Right ventricle myocardium inferior (tissue), 1 donor: Measurements from ENCODE around the gene TBX4. TPM values are rescaled to one million over a fixed set of nuclear protein-coding genes. Genes with fewer than 3 reads are reported as not detected.
"Not testable (repeated sequence)": the region's sequence is repeated elsewhere in the genome, so short reads cannot be mapped to it uniquely, and the experiment has no call there.

Source experiments
- ATAC-seq: fragments of 200-7000 bp; cut with Tn5 transposase; one replicate; pipeline ENCODE4 v1.9.1; 2020; ENCODE audit warnings: mild to moderate bottlenecking, moderate library complexity
- DNase-seq: peaks from one replicate; pipeline ENCODE4 v3.0.0; 2021; ENCODE audit errors: missing footprints
- intact Hi-C: fragments of 100-400 bp; cut with DNase I; formaldehyde crosslinking; loops from one replicate; pipeline ENCODE4 v1.11.0; 2022
- total RNA-seq: library from RNA; stranded (reverse); fragmentation: NEBNext Ultra II Directional; extraction: Animal tissue kit (Norgen Biotek cat#: 25700); gene quantifications from one replicate; pipeline ENCODE4 v1.2.1, GENCODE V29; 2021
- donor health status: DM: no; HTN: yes; CAD: no; lungs with severe emphysema.

Gene TBX4
- total RNA-seq, 1 donor from 2014 or later: not detected

- DNase-seq (no peak), ATAC-seq (no peak)
- intact Hi-C loops: no loop called here
Observed at GRCh38 chr17:61500287-61500686, 48.1 kb downstream of the TBX4 start.

- intact Hi-C loops: no loop called here
- DNase-seq (no peak), ATAC-seq (no peak)
Observed at GRCh38 chr17:61502292-61502691, 50.1 kb downstream of the TBX4 start.

GRCh38 chr17:61503961-61504360 is 51.7 kb downstream of the TBX4 start:
- intact Hi-C loops: no loop called here
- ATAC-seq (no peak), DNase-seq (no peak)

GRCh38 chr17:61504697-61505096 is 52.5 kb downstream of the TBX4 start:
- intact Hi-C loops: no loop called here
- DNase-seq: no peak
- ATAC-seq: no peak

- ATAC-seq: no peak
- intact Hi-C loops: no loop called here
- DNase-seq: no peak
Observed at GRCh38 chr17:61505846-61506627, 53.8 kb downstream of the TBX4 start.

- ATAC-seq (no peak), DNase-seq (no peak)
- intact Hi-C loops: no loop called here
Observed at GRCh38 chr17:61507383-61508066, 55.3 kb downstream of the TBX4 start.

GRCh38 chr17:61508912-61509311 is 56.7 kb downstream of the TBX4 start:
- intact Hi-C loops: no loop called here
- DNase-seq: no peak
- no peak for ATAC-seq

GRCh38 chr17:61509454-61509853 is 57.2 kb downstream of the TBX4 start:
- DNase-seq, intact Hi-C loops, ATAC-seq: not testable (repeated sequence)

GRCh38 chr17:61510237-61510636 is 58.0 kb downstream of the TBX4 start:
- ATAC-seq: no peak
- intact Hi-C loops: no loop called here
- DNase-seq: no peak

- intact Hi-C loops: no loop called here
- DNase-seq (no peak), ATAC-seq (no peak)
Observed at GRCh38 chr17:61510991-61511390, 58.8 kb downstream of the TBX4 start.

GRCh38 chr17:61511480-61512182 is 59.4 kb downstream of the TBX4 start:
- intact Hi-C loops: no loop called here
- DNase-seq: no peak
- ATAC-seq: no peak

GRCh38 chr17:61514491-61514890 is 62.3 kb downstream of the TBX4 start:
- intact Hi-C loops: no loop called here
- ATAC-seq (no peak), DNase-seq (no peak)

- no peak for DNase-seq
- intact Hi-C loops: no loop called here
- ATAC-seq: no peak
Observed at GRCh38 chr17:61517265-61517664, 65.0 kb downstream of the TBX4 start.

- intact Hi-C loops: loop anchor here (2.0 kb wide), 1 partner anchor 41 kb away; no protein-coding TSS in a partner anchor
- ATAC-seq (no peak), DNase-seq (no peak)
Observed at GRCh38 chr17:61517843-61518606, 65.8 kb downstream of the TBX4 start.

GRCh38 chr17:61519139-61519538 is 66.9 kb downstream of the TBX4 start:
- ATAC-seq: no peak
- no peak for DNase-seq
- intact Hi-C loops: loop anchor here (2.0 kb wide), 1 partner anchor 42 kb away; no protein-coding TSS in a partner anchor

GRCh38 chr17:61519754-61520440 is 67.7 kb downstream of the TBX4 start:
- intact Hi-C loops: loop anchor here (2.0 kb wide), 1 partner anchor 43 kb away; no protein-coding TSS in a partner anchor
- ATAC-seq: no peak
- DNase-seq: no peak

GRCh38 chr17:61520897-61521296 is 68.7 kb downstream of the TBX4 start:
- no peak for ATAC-seq
- no peak for DNase-seq

GRCh38 chr17:61522088-61522487 is 69.9 kb downstream of the TBX4 start:
- ATAC-seq: no peak

More at GRCh38 chr17:61520897-61521296, 68.7 kb downstream of the TBX4 start:
- intact Hi-C loops: no loop called here

More at GRCh38 chr17:61522088-61522487, 69.9 kb downstream of the TBX4 start:
- intact Hi-C loops: no loop called here
- DNase-seq: no peak
